Urinary bladder (tissue), 4 donors: ENCODE data around the gene TTYH2. TPM values are rescaled to one million over a fixed set of nuclear protein-coding genes. Genes with fewer than 3 reads are reported as not detected.
A peak's percentile ranks its signal among the peaks of the same experiment; 100 is the strongest.

Experiments
- DNase-seq: peaks from one replicate; pipeline ENCODE4 v3.0.0-alpha.2; 2015; ENCODE audit errors: extremely low spot score
- H3K27ac ChIP-seq: one replicate; pipeline ENCODE4 v1.5.1; 2013; ENCODE audit warnings: low read depth, mild to moderate bottlenecking, moderate library complexity
- H3K36me3 ChIP-seq: one replicate; pipeline ENCODE4 v1.6.1; 2013; ENCODE audit warnings: mild to moderate bottlenecking, moderate library complexity; ENCODE audit not compliant: insufficient read depth
- H3K4me1 ChIP-seq: one replicate; pipeline ENCODE4 v1.6.1; 2013; ENCODE audit warnings: mild to moderate bottlenecking, moderate library complexity; ENCODE audit not compliant: insufficient read depth
- H3K4me3 ChIP-seq: one replicate; pipeline ENCODE4 v1.5.1; 2013; ENCODE audit warnings: low read depth, low read length
- WGBS: extraction: QIAGEN DNeasy Blood & Tissue Kit; methylation state at CpG from one replicate; pipeline ENCODE4 v1.1.7; 2013; 5-methylcytosine and 5-hydroxymethylcytosine counted together
- polyA plus RNA-seq: library from polyadenylated mRNA; stranded (reverse); fragments of 200-250 nt; gene quantifications from one replicate; pipeline ENCODE4 v1.2.3, GENCODE V29; 2013
- total RNA-seq: library from RNA; depleted of rRNA; stranded (reverse); fragments of >200 nt; gene quantifications from one replicate; pipeline ENCODE4 v1.2.3, GENCODE V29; 2014
- donor health status: healthy with polysubstance abuse.
- donor health status: healthy.

Gene TTYH2, protein sequence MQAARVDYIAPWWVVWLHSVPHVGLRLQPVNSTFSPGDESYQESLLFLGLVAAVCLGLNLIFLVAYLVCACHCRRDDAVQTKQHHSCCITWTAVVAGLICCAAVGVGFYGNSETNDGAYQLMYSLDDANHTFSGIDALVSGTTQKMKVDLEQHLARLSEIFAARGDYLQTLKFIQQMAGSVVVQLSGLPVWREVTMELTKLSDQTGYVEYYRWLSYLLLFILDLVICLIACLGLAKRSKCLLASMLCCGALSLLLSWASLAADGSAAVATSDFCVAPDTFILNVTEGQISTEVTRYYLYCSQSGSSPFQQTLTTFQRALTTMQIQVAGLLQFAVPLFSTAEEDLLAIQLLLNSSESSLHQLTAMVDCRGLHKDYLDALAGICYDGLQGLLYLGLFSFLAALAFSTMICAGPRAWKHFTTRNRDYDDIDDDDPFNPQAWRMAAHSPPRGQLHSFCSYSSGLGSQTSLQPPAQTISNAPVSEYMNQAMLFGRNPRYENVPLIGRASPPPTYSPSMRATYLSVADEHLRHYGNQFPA
- total RNA-seq (20.1 TPM), polyA plus RNA-seq (8.3 TPM)

DNA sequence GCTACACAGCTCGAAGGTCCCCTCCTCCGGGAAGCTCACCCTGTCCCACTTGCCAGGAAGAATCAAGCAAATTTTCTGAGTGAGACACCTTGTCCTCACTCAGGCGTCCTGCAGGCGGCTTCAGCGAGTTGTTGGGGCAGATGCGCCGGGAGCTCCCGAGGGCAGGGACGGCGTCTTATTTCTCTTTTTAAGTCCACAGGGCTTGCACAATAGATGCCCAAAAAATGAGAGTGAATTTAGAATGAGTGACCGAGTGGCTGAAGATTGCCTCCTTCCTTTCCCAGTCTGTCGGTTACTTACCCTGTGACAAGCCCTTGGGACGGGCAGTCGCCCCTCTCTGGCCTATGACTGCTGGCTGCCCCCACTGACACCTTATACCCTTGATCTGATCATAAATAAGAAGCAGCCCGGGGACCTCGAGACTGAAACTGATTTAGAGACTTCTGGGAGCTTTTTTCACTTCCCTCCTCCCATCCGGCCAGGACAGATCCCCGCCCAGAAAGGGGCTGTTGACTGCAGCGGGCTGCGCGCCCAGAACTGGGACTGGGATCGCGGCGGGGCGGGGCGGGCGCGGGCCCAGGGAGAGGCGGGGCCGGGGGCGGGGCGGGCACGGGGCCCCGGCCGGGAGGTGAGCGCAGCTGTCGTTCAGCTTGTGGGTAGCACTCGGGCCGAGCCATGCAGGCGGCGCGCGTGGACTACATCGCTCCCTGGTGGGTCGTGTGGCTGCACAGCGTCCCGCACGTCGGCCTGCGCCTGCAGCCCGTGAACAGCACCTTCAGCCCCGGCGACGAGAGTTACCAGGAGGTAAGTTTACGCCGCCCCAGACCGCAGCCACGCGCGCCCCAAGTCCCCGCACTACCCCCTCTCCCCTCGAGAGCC is at the start of gene TTYH2:
TTYH2 (plus strand) TSS at position 659 of the 879 bp plus-strand sequence; CDS start at position 676, 17 bp downstream.
- WGBS = under 1% methylated on average over 62 of the region's 62 CpGs
- H3K27ac ChIP-seq = peak within 1 kb of the TSS; percentile 58

DNA sequence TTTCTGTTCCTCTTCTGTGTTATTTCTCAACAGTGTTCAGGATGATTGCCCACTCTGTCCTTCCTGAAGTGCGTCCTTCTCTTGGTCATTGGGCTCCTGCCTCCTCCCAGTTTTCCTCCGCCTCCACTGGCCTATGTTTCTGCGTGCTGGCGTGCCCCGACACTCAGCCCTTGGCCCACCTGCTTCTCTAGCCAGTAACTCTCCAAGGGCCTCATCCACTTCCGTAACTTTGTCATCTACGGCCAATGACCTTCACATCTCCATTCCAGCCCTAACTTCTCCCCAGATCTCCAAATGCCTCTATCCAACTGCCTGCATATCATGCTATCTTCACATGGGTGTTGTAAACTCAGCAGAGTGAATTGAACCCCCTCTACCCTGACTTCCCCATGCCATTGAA is 49.5 kb upstream of the TTYH2 start:
- WGBS = 88% methylated on average over 7 of the region's 7 CpGs
- no peak overlapping the region for H3K4me3 ChIP-seq
- no peaks in the 10 kb centered on the region for H3K4me1 ChIP-seq
- H3K27ac ChIP-seq = no peak overlapping the region
- H3K36me3 ChIP-seq = no peaks in the 10 kb centered on the region
- DNase-seq = no peak

More for the DNA sequence above, at the start of gene TTYH2:
- peak; percentile 70 for DNase-seq
- no peaks in the 10 kb centered on the region for H3K4me1 ChIP-seq
- peak within 1 kb of the TSS; percentile 52 for H3K4me3 ChIP-seq
- peaks cover 2% of the 10 kb centered on the region for H3K36me3 ChIP-seq

DNA sequence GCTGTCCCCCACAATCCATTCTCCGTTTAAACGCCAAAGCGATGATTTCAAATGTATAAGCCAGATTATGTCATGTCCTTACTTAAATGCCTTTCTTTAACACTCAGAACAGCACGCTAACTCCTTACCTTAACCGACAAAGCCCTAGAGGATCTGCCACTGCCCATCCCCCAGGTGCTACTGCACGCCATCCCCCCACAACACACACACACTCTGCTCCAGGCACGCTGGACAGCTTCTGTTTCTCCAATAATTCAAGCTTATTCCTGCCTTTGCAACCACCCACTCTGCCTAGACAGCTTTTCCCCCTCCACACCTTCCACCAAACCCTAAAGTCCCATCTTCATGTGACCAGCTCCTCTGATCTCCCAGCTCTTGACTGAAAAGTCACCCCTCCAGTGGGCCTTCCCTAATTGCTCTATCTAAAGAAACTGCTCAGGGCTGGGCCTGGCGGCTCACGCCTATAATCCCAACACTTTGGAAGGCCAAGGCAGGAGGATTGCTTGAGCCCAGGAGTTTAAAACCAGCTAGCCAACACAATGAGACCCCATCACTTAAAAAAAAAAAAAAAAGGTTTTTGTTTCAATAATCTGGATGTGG is 48.8 kb upstream of the TTYH2 start:
- no peak overlapping the region for H3K27ac ChIP-seq
- WGBS = 80% methylated on average over 9 of the region's 9 CpGs
- H3K4me1 ChIP-seq = no peaks in the 10 kb centered on the region
- no peaks in the 10 kb centered on the region for H3K36me3 ChIP-seq
- DNase-seq = no peak
- H3K4me3 ChIP-seq = no peak overlapping the region

DNA sequence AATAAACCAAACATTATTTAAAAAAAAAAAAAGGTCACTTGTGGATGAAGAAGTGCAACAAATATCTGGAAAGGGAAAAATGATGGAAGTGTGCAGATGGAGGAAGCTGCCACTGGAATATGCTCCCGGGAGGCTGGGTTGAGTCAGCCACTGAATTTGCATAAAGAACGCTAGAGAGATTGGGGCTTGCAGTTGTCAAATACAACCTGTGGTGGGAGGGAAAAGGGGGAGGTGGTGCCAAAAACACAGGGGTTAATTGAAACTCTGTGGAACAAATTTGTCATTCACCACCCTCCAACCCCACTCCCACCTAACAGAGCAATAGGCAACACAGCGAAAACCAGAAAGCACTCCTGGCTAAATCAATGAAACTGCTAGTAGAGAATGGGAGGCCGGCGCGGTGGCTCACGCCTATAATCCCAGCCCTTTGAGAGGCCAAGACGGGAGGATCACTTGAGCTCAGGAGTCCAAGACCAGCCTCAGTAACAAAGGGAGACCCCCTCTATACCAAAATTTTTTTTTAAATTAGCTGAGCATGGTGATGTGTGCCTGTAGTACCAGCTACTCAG is 47.5 kb upstream of the TTYH2 start:
- no peaks in the 10 kb centered on the region for H3K36me3 ChIP-seq
- WGBS = 78% methylated on average over 8 of the region's 8 CpGs
- no peak overlapping the region for H3K4me3 ChIP-seq
- no peak for DNase-seq
- no peak overlapping the region for H3K27ac ChIP-seq
- H3K4me1 ChIP-seq = no peaks in the 10 kb centered on the region

DNA sequence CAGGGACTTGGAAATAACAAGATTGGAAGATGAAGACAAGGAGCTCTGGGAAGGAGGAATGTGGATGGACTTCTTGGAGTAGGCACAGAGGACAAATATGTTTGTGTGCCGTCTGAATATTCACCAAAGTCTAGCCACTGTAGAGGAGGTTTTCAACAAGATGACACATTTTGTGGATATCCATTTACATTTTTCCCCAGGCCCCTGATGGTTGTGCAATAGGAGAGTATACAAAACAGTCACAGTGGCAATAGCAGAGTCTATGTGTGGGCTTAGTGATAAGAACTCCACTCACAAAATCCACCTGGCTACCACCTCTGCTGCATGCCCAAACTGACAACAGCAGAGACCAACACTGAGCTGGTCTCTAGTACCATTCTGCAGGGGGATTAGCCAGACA is 42.4 kb upstream of the TTYH2 start:
- Histone ChIP-seq H3K4me3 (no peak overlapping the region), H3K27ac (no peak overlapping the region), H3K36me3 (no peaks in the 10 kb centered on the region), H3K4me1 (no peaks in the 10 kb centered on the region)
- DNase-seq = no peak
- 68% methylated on average over 1 of the region's 1 CpG for WGBS

DNA sequence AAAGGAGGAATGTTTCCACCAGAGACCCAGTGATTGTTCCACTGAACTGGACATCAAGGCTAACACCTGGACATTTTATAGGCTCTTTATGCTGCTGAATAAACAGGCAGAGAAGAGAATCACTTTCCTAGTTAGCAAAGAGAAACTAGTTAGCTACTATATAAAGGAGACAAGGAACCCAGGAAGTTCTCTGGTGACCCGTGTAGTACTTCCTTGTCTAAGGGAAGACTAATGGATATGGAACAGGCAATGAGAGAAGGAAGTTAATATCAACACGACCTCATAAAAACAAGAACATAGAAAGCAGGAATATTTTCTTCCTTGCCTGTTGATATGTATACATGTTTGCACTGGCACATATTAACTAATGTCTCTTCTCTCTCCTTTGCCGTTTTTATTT is 40.7 kb upstream of the TTYH2 start:
- 48% methylated on average over 3 of the region's 3 CpGs for WGBS
- DNase-seq = no peak
- Histone ChIP-seq H3K27ac (no peak overlapping the region), H3K4me3 (no peak overlapping the region), H3K36me3 (no peaks in the 10 kb centered on the region), H3K4me1 (no peaks in the 10 kb centered on the region)

DNA sequence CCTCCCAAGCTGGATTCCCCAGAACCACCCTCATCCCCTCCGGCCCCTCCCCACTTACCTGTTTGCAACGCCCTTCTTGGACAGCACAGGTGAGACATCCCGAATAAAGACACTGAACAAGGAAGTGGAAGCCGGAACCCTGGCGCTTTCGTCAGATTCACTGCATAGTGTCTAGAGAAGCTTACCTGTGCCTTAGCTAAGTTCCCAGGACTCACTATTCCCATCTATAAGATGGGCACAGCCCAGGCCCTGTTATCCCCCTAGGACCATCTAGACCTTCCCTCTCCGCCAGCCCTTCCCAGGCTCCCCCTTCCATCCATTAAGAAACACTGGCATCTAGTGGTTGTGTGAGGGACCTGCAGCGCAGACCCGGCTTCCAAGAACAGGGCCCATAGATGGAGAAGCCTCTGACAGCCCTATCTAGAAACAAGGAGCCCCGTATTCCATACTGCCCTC is 36.8 kb upstream of the TTYH2 start:
- peak; percentile 36 for DNase-seq
- Histone ChIP-seq H3K36me3 (no peaks in the 10 kb centered on the region), H3K4me1 (no peaks in the 10 kb centered on the region), H3K27ac (no peak overlapping the region), H3K4me3 (no peak overlapping the region)
- 45% methylated on average over 10 of the region's 10 CpGs for WGBS

DNA sequence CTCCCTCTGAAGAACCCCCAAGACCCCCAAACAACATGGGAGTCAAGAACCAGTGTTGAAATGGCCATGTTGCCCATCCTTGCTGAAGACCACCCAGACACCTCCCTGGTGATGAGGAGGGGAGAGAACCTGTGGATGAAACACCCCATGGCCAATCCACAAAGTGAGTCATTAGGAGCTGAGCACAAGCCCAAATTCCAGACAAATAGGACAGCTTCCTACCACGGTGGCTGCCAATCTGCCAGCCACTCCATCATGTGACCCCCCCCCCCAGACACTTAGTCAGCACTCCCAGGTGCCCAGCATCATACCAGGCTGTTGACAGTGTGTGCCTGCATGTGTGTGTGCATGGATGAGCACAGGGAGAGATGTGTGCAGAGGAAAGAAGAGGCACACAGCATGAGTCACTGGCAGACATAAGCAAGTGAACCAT is 36.3 kb upstream of the TTYH2 start:
- Histone ChIP-seq H3K36me3 (no peaks in the 10 kb centered on the region), H3K4me3 (no peak overlapping the region), H3K4me1 (no peaks in the 10 kb centered on the region), H3K27ac (no peak overlapping the region)
- no peak for DNase-seq
- 18% methylated on average over 1 of the region's 1 CpG for WGBS

DNA sequence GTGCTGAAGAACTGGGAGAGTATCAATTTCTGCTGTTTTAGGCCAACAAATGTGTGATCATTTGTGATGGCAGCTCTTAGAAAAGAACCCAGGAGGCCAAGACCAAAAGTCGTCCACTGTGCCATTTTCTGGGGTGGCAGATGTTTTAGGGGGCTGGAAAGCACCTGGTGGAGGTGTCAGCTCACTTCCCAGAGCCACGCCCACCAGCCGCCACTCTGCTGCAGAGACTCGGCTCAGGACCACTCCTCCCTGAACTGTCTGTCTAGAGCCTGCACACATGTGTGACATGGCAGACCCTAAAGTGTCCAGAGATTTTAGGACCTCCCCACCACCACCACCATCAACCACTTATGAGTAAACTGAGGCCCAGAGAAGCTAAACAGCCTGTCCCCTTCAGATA is 33.8 kb upstream of the TTYH2 start:
- Histone ChIP-seq H3K27ac (no peak overlapping the region), H3K4me1 (no peaks in the 10 kb centered on the region), H3K36me3 (no peaks in the 10 kb centered on the region), H3K4me3 (no peak overlapping the region)
- WGBS = 67% methylated on average over 4 of the region's 4 CpGs
- no peak for DNase-seq

DNA sequence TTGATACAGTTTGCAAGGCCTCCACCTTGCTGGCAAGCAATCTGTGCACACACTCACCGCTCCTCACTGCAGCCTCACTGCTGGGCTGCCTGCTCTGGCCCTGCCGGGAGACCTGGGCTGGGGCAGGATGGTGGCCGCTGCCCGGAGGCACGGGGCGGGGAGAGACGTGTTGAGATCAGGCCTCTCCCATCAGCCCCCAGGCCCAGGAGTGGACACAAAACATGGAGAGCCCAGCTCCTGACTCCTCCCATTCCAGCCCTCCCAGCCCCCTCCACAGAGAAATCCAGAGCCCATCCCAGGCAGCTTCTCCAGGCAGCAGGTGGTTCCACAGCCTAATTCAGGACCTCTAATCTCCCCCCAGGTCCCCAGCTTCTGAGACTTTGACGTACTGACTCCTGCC is 33.0 kb upstream of the TTYH2 start:
- Histone ChIP-seq H3K27ac (no peak overlapping the region), H3K4me3 (no peak overlapping the region), H3K36me3 (no peaks in the 10 kb centered on the region), H3K4me1 (no peaks in the 10 kb centered on the region)
- WGBS = 32% methylated on average over 8 of the region's 8 CpGs
- DNase-seq = no peak

DNA sequence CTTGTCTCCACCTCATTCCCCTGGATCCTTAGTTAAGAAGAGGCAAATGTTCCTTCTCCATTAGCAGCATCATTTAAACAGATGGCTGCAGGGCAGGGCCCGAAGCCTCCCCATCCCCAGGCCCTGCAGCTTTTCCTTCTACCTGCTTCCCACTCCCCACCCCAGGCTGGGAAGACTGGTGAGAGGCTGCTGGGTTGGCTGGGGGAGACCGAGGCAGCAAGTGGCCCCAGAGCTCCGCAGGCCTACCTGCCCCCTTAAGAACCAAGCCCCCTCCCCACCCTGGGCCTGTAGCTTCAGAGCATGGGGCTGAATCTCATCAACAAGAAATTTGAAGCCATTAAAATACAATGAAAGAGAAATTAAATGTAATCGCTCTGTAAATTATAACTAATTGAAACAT is 32.0 kb upstream of the TTYH2 start:
- no peak for DNase-seq

DNA sequence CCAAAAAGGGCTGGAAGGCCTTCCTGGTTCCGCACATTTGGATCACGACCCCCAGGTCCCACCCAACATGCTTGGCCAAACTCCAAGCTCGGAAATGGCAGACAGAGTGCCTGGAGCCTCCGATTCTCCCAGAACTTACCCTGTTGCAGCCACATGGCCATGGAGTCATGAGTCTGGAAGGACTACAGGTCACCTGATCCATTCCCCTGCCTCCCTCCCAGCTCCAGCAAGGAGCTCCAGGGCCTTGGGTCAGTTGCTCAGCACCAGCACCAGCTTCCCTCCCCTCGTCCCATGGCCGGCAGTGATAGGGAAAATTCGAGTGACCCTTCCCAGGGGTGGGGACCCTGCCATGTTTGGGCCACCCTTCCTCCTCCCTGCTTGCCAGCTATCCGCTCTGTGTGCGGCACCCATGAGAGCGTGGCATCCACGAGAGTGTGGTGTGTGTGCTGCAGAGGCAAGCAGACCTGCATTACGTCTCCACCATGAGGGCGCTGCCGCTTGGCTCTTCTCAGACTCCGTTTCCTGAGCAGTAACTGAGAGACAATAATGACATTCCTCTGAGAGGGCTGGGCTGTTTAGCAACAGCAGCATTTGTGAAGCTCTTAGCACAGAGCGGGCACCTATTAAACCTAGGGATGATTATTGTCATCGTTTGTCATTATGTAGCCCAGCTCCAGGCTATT is 31.2 kb upstream of the TTYH2 start:
- no peak for DNase-seq
- no peaks in the 10 kb centered on the region for H3K4me1 ChIP-seq
- whole genome bisulfite sequencing = 67% methylated on average over 17 of the region's 17 CpGs
- no peak overlapping the region for H3K4me3 ChIP-seq
- H3K36me3 ChIP-seq = no peaks in the 10 kb centered on the region
- H3K27ac ChIP-seq = no peak overlapping the region

More for the DNA sequence above, 32.0 kb upstream of the TTYH2 start:
- Histone ChIP-seq H3K4me3 (no peak overlapping the region), H3K27ac (no peak overlapping the region), H3K4me1 (no peaks in the 10 kb centered on the region), H3K36me3 (no peaks in the 10 kb centered on the region)
- WGBS = 88% methylated on average over 4 of the region's 4 CpGs

DNA sequence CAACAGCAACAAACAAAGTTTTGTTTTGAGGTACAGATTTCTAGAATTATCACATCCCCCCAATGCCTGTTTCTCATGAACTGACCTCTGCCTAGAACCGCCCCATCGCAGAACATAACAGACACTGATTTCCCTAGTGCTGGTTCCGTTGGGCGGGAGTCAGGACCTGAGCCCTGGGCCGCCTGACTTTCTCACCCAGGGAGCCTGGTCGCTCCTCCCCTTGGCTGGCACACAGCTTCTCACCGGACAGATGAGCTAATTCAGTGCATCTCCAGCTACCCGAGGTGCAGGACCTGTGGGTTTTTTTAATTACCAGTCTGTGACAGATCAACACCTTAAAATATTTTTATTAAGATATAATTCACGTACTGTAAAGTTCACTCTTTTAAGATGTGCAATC is 30.0 kb upstream of the TTYH2 start:
- Histone ChIP-seq H3K36me3 (no peaks in the 10 kb centered on the region), H3K27ac (no peak overlapping the region), H3K4me1 (no peaks in the 10 kb centered on the region), H3K4me3 (no peak overlapping the region)
- 77% methylated on average over 9 of the region's 9 CpGs for WGBS
- DNase-seq = no peak
